Activated naive CD8-positive, alpha-beta T cell (primary cell): ENCODE results near the gene TMEM252.

Experiments used
- H3K27ac Mint-ChIP-seq: one replicate; pipeline ENCODE4 v1.8.0; 2021; ENCODE audit warnings: mixed read lengths
- H3K27me3 Mint-ChIP-seq: one replicate; pipeline ENCODE4 v1.8.0; 2021; ENCODE audit warnings: mixed read lengths
- H3K36me3 Mint-ChIP-seq: one replicate; pipeline ENCODE4 v1.8.0; 2021; ENCODE audit warnings: mixed read lengths
- H3K4me1 Mint-ChIP-seq: one replicate; pipeline ENCODE4 v1.8.0; 2021; ENCODE audit warnings: low read depth, mixed read lengths
- H3K4me3 Mint-ChIP-seq: one replicate; pipeline ENCODE4 v1.8.0; 2021; ENCODE audit warnings: mild to moderate bottlenecking, mixed read lengths
- H3K9me3 Mint-ChIP-seq: one replicate; pipeline ENCODE4 v1.8.0; 2021; ENCODE audit warnings: low read depth, mixed read lengths

TMEM252 gene

GRCh38 chr9:68552700-68553476 is 12.2 kb upstream of the TMEM252 start:
- Mint-ChIP-seq H3K36me3 (no peaks in the 10 kb centered on the region), H3K27ac (no peak overlapping the region), H3K4me3 (no peak overlapping the region)

DNA sequence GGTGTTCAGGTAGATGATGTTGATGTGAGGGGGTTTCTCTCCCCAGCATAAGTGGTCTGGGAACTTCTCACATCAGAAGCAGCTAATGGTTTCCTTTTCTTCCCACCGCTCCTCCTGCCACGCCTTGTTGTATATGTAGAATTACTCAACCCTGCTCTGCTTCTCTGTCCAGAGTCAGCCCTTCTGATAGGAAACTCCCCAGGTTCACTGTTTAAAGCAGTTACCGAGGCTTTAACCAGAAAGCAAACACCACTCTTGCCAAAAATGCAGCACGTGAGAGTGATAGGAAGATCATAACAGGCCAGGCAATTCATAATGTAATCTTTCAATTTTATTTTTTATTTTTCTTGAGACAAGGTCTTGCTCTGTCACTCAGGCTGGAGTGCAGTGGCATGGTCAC is 10.5 kb upstream of the TMEM252 start:
- Mint-ChIP-seq H3K27me3 (peaks cover 3% of the 10 kb centered on the region), H3K4me3 (no peak overlapping the region), H3K27ac (no peak overlapping the region), H3K4me1 (no peaks in the 10 kb centered on the region), H3K36me3 (no peaks in the 10 kb centered on the region), H3K9me3 (no peaks in the 10 kb centered on the region)

More at GRCh38 chr9:68552700-68553476, 12.2 kb upstream of the TMEM252 start:
- H3K27me3 Mint-ChIP-seq, result peaks cover 6% of the 10 kb centered on the region
- no peaks in the 10 kb centered on the region for H3K4me1 Mint-ChIP-seq
- H3K9me3 Mint-ChIP-seq, result no peaks in the 10 kb centered on the region

- Mint-ChIP-seq H3K36me3 (no peaks in the 10 kb centered on the region), H3K4me1 (no peaks in the 10 kb centered on the region), H3K9me3 (no peaks in the 10 kb centered on the region), H3K27me3 (peaks cover 6% of the 10 kb centered on the region), H3K4me3 (no peak overlapping the region), H3K27ac (no peak overlapping the region)
These were observed 7.6 kb upstream of the TMEM252 start for GRCh38 chr9:68548241-68548640.

GRCh38 chr9:68547417-68547816 is 6.7 kb upstream of the TMEM252 start:
- no peak overlapping the region for H3K4me3 Mint-ChIP-seq
- H3K9me3 Mint-ChIP-seq, result no peaks in the 10 kb centered on the region
- no peaks in the 10 kb centered on the region for H3K36me3 Mint-ChIP-seq

DNA sequence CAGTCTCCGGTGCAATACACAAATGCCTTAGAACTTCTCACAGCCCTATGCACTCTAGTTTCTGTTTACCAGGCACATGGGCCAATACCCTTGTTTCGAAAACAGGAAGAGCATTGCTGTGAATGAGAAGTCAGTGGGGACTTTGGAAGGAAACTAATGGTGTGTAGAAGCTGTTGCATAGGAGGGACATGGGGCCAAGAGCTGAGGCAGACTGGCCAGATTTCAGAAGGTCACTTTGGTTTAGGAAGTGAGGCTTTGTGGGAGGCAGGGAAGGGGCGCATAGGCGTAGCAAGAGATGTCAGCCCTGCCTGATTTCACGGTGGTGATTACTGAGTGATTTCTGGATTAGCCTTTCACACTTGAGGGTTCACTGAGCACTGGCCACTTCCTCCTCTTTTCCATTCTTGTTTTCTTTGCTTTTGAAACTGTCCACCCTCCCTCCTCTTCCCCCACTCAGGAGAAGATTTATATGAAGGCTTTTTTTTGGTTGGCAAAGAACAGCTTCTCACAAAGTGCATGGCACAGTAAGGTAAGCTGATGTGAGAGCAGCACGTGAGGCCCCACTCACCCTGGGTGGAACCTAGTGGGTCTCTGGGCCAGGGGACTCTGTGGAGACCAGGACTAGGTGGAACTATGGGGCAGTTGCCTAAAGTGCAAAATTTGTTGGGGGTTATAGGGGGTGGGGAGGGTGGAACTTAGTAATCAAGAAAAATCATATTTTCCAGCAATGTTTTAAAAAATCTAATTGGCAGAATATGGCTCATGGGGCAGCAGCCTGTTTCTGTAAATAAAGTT is 6.1 kb upstream of the TMEM252 start:
- Mint-ChIP-seq H3K27ac (no peak overlapping the region), H3K9me3 (no peaks in the 10 kb centered on the region), H3K4me1 (no peaks in the 10 kb centered on the region), H3K4me3 (no peak overlapping the region), H3K27me3 (peaks cover 6% of the 10 kb centered on the region), H3K36me3 (no peaks in the 10 kb centered on the region)

More at GRCh38 chr9:68547417-68547816, 6.7 kb upstream of the TMEM252 start:
- H3K4me1 Mint-ChIP-seq, result no peaks in the 10 kb centered on the region
- H3K27ac Mint-ChIP-seq, result no peak overlapping the region
- H3K27me3 Mint-ChIP-seq, result peaks cover 6% of the 10 kb centered on the region

DNA sequence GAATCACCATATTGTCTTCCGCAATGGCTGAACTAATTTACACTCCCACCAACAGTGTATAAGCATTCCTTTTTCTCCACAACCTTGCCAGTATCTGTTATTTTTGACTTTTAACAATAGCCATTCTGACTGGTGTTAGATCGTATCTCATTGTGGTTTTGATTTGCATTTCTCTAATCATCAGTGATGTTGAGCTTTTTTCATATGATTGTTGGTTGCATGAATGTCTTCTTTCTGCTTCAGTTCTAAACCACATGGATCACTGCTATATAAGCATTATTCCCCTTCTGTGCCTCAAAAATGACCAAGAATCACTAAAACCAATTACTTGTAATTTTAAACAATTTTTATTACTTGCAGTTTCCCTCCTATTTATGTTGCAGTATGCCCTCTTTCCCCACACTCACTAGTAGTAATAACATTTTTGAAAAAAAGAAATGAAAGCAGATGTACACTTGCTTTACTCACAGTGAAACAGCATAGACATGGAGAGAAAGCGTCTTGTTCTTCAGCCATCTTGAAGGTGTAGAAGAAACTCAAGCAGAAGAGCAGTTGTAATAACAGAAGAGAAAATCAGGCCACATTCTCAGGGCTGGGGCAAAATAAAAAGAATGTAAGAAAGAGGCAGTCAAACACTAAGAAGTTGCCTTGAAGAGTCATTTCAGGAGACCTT is 4.5 kb upstream of the TMEM252 start:
- Mint-ChIP-seq H3K27me3 (peaks cover 8% of the 10 kb centered on the region), H3K9me3 (no peaks in the 10 kb centered on the region), H3K4me3 (no peak overlapping the region), H3K4me1 (no peaks in the 10 kb centered on the region), H3K36me3 (no peaks in the 10 kb centered on the region), H3K27ac (no peak overlapping the region)

DNA sequence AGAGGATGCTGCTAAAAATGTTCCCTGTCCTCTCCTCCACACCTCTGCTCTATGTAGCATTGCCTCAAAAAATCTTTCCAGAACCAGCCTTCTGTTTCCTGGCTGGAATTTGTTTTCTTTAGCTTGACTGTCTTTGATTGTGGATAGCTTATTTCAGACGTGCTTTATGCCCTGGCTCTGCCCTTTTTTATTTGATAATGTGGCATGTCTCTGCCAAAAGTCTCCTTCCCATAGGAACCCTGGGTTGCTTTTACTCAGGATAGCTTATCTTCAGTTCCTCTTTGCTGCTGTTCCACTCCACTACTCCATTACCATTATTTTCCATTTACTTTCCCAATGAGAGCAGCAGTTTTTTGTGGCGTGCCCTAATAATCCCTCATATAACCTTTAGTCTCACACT is 885 bp upstream of the TMEM252 start:
- no peaks in the 10 kb centered on the region for H3K9me3 Mint-ChIP-seq
- H3K27ac Mint-ChIP-seq, result no peak overlapping the region
- H3K4me3 Mint-ChIP-seq, result no peak overlapping the region
- no peaks in the 10 kb centered on the region for H3K36me3 Mint-ChIP-seq
- H3K4me1 Mint-ChIP-seq, result no peaks in the 10 kb centered on the region
- peaks cover 7% of the 10 kb centered on the region for H3K27me3 Mint-ChIP-seq

GRCh38 chr9:68538200-68538599 is 2.5 kb downstream of the TMEM252 start:
- peaks cover 4% of the 10 kb centered on the region for H3K27me3 Mint-ChIP-seq
- H3K27ac Mint-ChIP-seq, result no peak overlapping the region
- no peak overlapping the region for H3K4me3 Mint-ChIP-seq
- no peaks in the 10 kb centered on the region for H3K36me3 Mint-ChIP-seq
- H3K9me3 Mint-ChIP-seq, result no peaks in the 10 kb centered on the region
- H3K4me1 Mint-ChIP-seq, result no peaks in the 10 kb centered on the region

DNA sequence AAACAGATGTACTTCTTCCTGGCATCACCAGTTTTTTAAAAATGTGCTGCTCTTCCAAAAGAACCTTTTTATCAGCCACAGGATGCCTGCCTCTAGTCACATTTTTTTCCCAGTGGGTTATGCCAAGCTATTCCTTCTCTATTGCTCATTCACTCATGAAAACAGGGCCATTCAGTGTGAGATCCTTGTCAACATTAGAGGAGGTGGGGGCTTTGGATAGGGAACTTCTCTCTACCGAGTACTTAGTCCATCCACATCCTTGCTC is 3.1 kb downstream of the TMEM252 start:
- H3K9me3 Mint-ChIP-seq, result no peaks in the 10 kb centered on the region
- H3K27ac Mint-ChIP-seq, result no peak overlapping the region
- H3K36me3 Mint-ChIP-seq, result no peaks in the 10 kb centered on the region
- H3K4me1 Mint-ChIP-seq, result no peaks in the 10 kb centered on the region
- peaks cover 3% of the 10 kb centered on the region for H3K27me3 Mint-ChIP-seq
- H3K4me3 Mint-ChIP-seq, result no peak overlapping the region

GRCh38 chr9:68536876-68537615 is 3.6 kb downstream of the TMEM252 start:
- Mint-ChIP-seq H3K4me3 (no peak overlapping the region), H3K4me1 (no peaks in the 10 kb centered on the region), H3K27me3 (peaks cover 3% of the 10 kb centered on the region), H3K27ac (no peak overlapping the region), H3K9me3 (no peaks in the 10 kb centered on the region), H3K36me3 (no peaks in the 10 kb centered on the region)

GRCh38 chr9:68533678-68534077 is 7.0 kb downstream of the TMEM252 start:
- H3K36me3 Mint-ChIP-seq, result no peaks in the 10 kb centered on the region
- H3K4me1 Mint-ChIP-seq, result no peaks in the 10 kb centered on the region
- no peak overlapping the region for H3K4me3 Mint-ChIP-seq
- peaks cover 1% of the 10 kb centered on the region for H3K27me3 Mint-ChIP-seq
- H3K9me3 Mint-ChIP-seq, result no peaks in the 10 kb centered on the region
- no peak overlapping the region for H3K27ac Mint-ChIP-seq

- Mint-ChIP-seq H3K4me3 (no peak overlapping the region), H3K36me3 (no peaks in the 10 kb centered on the region), H3K4me1 (no peaks in the 10 kb centered on the region), H3K27ac (no peak overlapping the region), H3K9me3 (no peaks in the 10 kb centered on the region), H3K27me3 (peaks cover 1% of the 10 kb centered on the region)
These were observed 8.6 kb downstream of the TMEM252 start for GRCh38 chr9:68532131-68532530.

- Mint-ChIP-seq H3K27me3 (peaks cover 1% of the 10 kb centered on the region), H3K27ac (no peak overlapping the region), H3K4me3 (no peak overlapping the region)
These were observed 10.1 kb downstream of the TMEM252 start for GRCh38 chr9:68530618-68531017.

DNA sequence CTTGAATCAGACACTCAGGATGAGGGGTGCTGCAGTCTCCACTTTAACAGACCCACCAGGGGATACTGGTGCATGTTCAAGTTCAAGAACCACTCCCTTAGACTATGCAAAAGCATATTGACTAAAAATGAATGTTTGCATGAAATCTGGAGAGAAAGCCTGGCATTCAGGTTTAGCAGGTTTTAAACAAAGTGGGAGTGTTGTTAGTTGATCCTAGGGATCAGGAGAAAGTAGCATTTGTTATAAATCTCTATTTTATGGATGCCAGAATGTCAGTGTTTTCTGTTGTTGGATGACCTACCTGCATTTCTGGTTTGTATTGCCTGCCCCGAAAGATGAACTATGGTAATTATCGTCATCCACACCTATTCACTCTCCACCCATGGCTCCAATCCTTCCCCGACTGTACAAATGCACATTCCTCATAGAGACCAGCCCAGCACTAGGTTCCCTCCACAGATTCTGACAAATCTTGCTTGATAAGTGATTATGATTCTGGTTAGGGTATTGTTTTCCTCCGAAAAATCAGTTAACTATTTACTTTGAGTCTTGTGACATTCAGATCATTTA is 17.2 kb downstream of the TMEM252 start:
- Mint-ChIP-seq H3K9me3 (peaks cover 2% of the 10 kb centered on the region), H3K27me3 (peaks cover 6% of the 10 kb centered on the region), H3K27ac (no peak overlapping the region), H3K36me3 (no peaks in the 10 kb centered on the region), H3K4me1 (no peaks in the 10 kb centered on the region), H3K4me3 (no peak overlapping the region)

More at GRCh38 chr9:68530618-68531017, 10.1 kb downstream of the TMEM252 start:
- H3K36me3 Mint-ChIP-seq, result no peaks in the 10 kb centered on the region
- no peaks in the 10 kb centered on the region for H3K4me1 Mint-ChIP-seq
- H3K9me3 Mint-ChIP-seq, result no peaks in the 10 kb centered on the region
